Adrenal gland (tissue), 12 donors: ENCODE measurements around the gene USP53. TPM values are rescaled to one million over a fixed set of nuclear protein-coding genes. Genes with fewer than 3 reads are reported as not detected.

ENCODE experiments used
- DNase-seq, 7 donors: peaks; one replicate each; pipeline ENCODE4 v3.0.0-alpha.2; 2019 to 2020
- H3K27ac ChIP-seq, 5 donors: fragments of 200-600 bp; sonication (generic) in 4 of 5; 1 replicate in 3 of 5; 2 replicates in 2 of 5; pipeline versions ENCODE4 v1.5.1 to v1.8.0; 2016 to 2020; ENCODE audit warnings: mild to moderate bottlenecking in 1 of 5
- H3K27me3 ChIP-seq: fragments of 200-600 bp; 2 replicates; pipeline ENCODE4 v1.8.0; 2021
- H3K36me3 ChIP-seq, 2 donors: fragments of 200-600 bp; replicated peaks in 1 of 2; 1 replicate in 1 of 2; 2 replicates in 1 of 2; pipeline versions ENCODE4 v1.5.1 to v1.8.0; 2018 to 2022
- H3K4me1 ChIP-seq, 2 donors: fragments of 200-600 bp; replicated peaks in 1 of 2; 1 replicate in 1 of 2; 2 replicates in 1 of 2; pipeline versions ENCODE4 v1.5.1 to v1.8.0; 2018 to 2021
- H3K4me3 ChIP-seq, 4 donors: fragments of 200-600 bp; sonication (generic) in 3 of 4; one replicate each; pipeline ENCODE4 v1.5.1; 2016 to 2018
- H3K9me3 ChIP-seq, 3 donors: fragments of 200-600 bp; sonication (generic) in 1 of 3; replicated peaks in 1 of 3; 1 replicate in 2 of 3; 2 replicates in 1 of 3; pipeline versions ENCODE4 v1.5.1 to v1.8.0; 2016 to 2021
- CTCF ChIP-seq, 6 experiments: fragments of 450-650 bp in 4 of 6; fragments of 200-600 bp in 2 of 6; sonication (generic) in 1 of 6; IDR thresholded peaks; 1 replicate in 5 of 6; 2 replicates in 1 of 6; pipeline versions ENCODE4 v1.5.1 to v1.8.0; 2016 to 2021; ENCODE audit warnings: antibody characterized with exemption in 6 of 6, mild to moderate bottlenecking in 2 of 6, moderate library complexity in 1 of 6
- POLR2A ChIP-seq, 2 donors: fragments of 450-650 bp; IDR thresholded peaks; one replicate each; pipeline ENCODE4 v1.6.1; 2017; ENCODE audit warnings: antibody characterized with exemption in 2 of 2, mild to moderate bottlenecking in 2 of 2, moderate library complexity in 1 of 2
- WGBS, 4 donors: extraction: QIAGEN DNeasy Blood & Tissue Kit in 2 of 4; methylation state at CpG; one replicate each; pipeline versions ENCODE4 v1.1.5 to v1.1.7; 2013 to 2017; 5-methylcytosine and 5-hydroxymethylcytosine counted together
- intact Hi-C, 2 donors: fragments of 100-400 bp; cut with DNase I; formaldehyde crosslinking; loops; one replicate each; pipeline versions ENCODE4 v1.14.1 to v1.15.0; 2022 to 2023
- polyA plus RNA-seq, 3 donors: library from polyadenylated mRNA; stranded (reverse); fragments of 200-250 nt in 2 of 3; fragments of 350-450 nt in 1 of 3; fragmentation: Illumina TruSeq in 1 of 3; extraction: RNeasy Lipid Tissue Mini Kit (QIAGEN cat#74804) in 1 of 3; gene quantifications; one replicate each; pipeline ENCODE4 v1.2.3, GENCODE V29; 2013 to 2014
- total RNA-seq, 9 donors: library from RNA; depleted of rRNA in 4 of 9; stranded (reverse); fragments of >200 nt in 4 of 9; fragments of 120-200 nt in 1 of 9; fragmentation: NEBNext Ultra II Directional in 1 of 9; extraction: Animal tissue kit (Norgen Biotek cat#: 25700) in 1 of 9; gene quantifications; one replicate each; pipeline versions ENCODE4 v1.1.0 to v1.2.4, GENCODE V29; 2013 to 2023
- donor health status: healthy with polysubstance abuse.
- donor health status: Bipolar disorder and iron deficiency.
- donor health status: DM: yes; HTN: yes; CAD: no.
- donor health status: DM: no; HTN: no; CAD: no.
- donor health status: DM: no; HTN: no; CAD: no.
- donor health status: DM: yes; HTN: yes; CAD: no.

Gene USP53
- total and polyA plus RNA-seq, 12 donors, result 7.0 to 78.9 (median 34.4) TPM

- no peaks in the 10 kb centered on the region for H3K27me3 ChIP-seq
- H3K36me3 ChIP-seq, result no peaks in the 10 kb centered on the region
- peak overlapping the region in 2 of 5 donors; percentile 55 to 72 for H3K27ac ChIP-seq
- no peak overlapping the region for H3K4me3 ChIP-seq
- no peak for TF ChIP-seq POLR2A (IDR thresholded peaks at IDR 0.05)
- no peak for TF ChIP-seq CTCF (IDR thresholded peaks at IDR 0.05)
- DNase-seq, result no peak
- no peaks in the 10 kb centered on the region for H3K9me3 ChIP-seq
- intact Hi-C loops, result no loop called here
- H3K4me1 ChIP-seq, result no peaks in the 10 kb centered on the region
- 26 to 59% (median 42%) methylated on average over 1 of the region's 1 CpG for WGBS, 4 donors
Measured at GRCh38 chr4:119206178-119206577, 6.3 kb upstream of the USP53 start.

- H3K27ac ChIP-seq, result peak overlapping the region in 2 of 5 donors; percentile 41 to 55
Measured at GRCh38 chr4:119207051-119207450, 5.5 kb upstream of the USP53 start.

GRCh38 chr4:119209077-119209476, 3.4 kb upstream of the USP53 start:
- H3K36me3 ChIP-seq, result no peaks in the 10 kb centered on the region
- H3K4me3 ChIP-seq, result no peak overlapping the region
- peak overlapping the region in 2 of 5 donors; percentile 46 to 53 for H3K27ac ChIP-seq
- H3K9me3 ChIP-seq, result no peaks in the 10 kb centered on the region
- TF ChIP-seq POLR2A (IDR thresholded peaks at IDR 0.05), result no peak
- no peak for TF ChIP-seq CTCF (IDR thresholded peaks at IDR 0.05)
- peaks cover 0 to 4% of the 10 kb centered on the region in 2 donors for H3K4me1 ChIP-seq
- H3K27me3 ChIP-seq, result no peaks in the 10 kb centered on the region
- no peak for DNase-seq
- intact Hi-C loops, result no loop called here

More at GRCh38 chr4:119207051-119207450, 5.5 kb upstream of the USP53 start:
- intact Hi-C loops, result no loop called here
- no peak for DNase-seq
- Histone ChIP-seq H3K9me3 (no peaks in the 10 kb centered on the region), H3K4me1 (no peaks in the 10 kb centered on the region), H3K36me3 (no peaks in the 10 kb centered on the region), H3K27me3 (no peaks in the 10 kb centered on the region), H3K4me3 (no peak overlapping the region)
- TF ChIP-seq CTCF (IDR thresholded peaks at IDR 0.05) (no peak), POLR2A (IDR thresholded peaks at IDR 0.05) (no peak)
- 5 to 16% (median 9%) methylated on average over 1 of the region's 1 CpG for WGBS, 4 donors

GRCh38 chr4:119209586-119209985, 2.9 kb upstream of the USP53 start:
- Histone ChIP-seq H3K4me1 (peaks cover 0 to 8% of the 10 kb centered on the region in 2 donors), H3K9me3 (no peaks in the 10 kb centered on the region), H3K4me3 (no peak overlapping the region), H3K36me3 (no peaks in the 10 kb centered on the region), H3K27me3 (no peaks in the 10 kb centered on the region), H3K27ac (peak overlapping the region in 2 of 5 donors; percentile 30 to 38)
- DNase-seq, result no peak
- 91 to 100% (median 99%) methylated on average over 1 of the region's 1 CpG for WGBS, 4 donors
- intact Hi-C loops, result no loop called here
- TF ChIP-seq CTCF (IDR thresholded peaks at IDR 0.05), result no peak
- TF ChIP-seq POLR2A (IDR thresholded peaks at IDR 0.05), result no peak
